GM15510 (cell line): ENCODE results near the gene E4F1.

Source experiments
- POLR2A ChIP-seq: IDR thresholded peaks from 3 replicates; pipeline ENCODE4 v1.6.1; 2011; ENCODE audit warnings: borderline replicate concordance; ENCODE audit not compliant: insufficient read length; ENCODE audit errors: extremely low read depth

E4F1 gene

DNA sequence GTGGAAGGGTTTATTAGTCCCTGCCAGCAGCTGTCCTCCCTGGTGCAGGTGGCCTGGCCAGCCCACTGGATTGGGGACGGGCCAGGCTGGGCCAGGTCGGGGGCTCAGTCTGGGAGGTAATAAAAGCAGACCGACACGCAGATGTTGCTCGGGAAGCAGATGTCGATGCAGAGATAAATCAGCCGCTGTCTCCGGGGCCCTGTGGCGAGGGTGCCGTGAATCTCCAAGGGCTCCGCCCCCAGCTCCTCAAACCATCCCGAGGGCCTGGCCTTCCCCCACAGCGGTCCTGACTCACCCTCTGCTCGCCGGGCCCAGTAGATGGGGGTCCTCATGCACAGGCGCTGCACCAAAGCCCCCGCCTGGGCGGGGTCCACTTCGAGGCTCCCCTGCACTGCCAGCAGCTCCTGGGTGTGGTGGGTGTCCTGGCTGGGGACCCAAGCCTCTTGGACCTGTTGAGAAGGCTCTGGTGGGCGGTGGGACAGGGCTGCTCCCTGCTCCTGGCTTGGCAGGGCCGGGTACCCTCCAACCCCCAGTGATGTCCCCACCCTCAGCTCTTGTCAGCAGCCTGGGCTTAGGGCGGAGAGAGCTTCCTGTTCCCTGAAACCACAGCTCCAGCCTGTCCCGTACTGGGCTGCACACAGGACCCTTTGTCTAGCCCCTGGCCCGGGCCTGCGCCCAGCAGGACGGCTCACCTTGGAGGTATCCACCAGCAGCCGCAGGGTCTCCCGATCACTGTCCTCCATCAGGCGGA lies 14.0 kb upstream of the E4F1 start:
- TF ChIP-seq POLR2A = no peak

DNA sequence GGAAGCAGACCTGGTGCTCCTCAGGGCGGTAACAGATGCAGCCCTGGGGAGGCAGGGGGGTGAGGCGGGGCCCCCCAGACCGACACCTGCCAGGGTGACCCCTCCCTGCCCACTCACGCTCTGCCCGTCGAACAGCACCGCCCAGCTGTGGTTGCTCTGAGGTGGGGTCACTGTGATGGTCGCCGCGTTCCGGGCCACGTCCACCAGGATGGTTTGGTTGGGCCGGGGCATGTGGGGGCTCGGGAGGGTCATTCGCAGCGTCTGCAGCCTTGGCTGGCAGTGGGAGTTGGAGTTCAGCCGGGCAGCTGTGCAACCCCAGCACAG lies 13.4 kb upstream of the E4F1 start:
- TF ChIP-seq POLR2A = no peak

DNA sequence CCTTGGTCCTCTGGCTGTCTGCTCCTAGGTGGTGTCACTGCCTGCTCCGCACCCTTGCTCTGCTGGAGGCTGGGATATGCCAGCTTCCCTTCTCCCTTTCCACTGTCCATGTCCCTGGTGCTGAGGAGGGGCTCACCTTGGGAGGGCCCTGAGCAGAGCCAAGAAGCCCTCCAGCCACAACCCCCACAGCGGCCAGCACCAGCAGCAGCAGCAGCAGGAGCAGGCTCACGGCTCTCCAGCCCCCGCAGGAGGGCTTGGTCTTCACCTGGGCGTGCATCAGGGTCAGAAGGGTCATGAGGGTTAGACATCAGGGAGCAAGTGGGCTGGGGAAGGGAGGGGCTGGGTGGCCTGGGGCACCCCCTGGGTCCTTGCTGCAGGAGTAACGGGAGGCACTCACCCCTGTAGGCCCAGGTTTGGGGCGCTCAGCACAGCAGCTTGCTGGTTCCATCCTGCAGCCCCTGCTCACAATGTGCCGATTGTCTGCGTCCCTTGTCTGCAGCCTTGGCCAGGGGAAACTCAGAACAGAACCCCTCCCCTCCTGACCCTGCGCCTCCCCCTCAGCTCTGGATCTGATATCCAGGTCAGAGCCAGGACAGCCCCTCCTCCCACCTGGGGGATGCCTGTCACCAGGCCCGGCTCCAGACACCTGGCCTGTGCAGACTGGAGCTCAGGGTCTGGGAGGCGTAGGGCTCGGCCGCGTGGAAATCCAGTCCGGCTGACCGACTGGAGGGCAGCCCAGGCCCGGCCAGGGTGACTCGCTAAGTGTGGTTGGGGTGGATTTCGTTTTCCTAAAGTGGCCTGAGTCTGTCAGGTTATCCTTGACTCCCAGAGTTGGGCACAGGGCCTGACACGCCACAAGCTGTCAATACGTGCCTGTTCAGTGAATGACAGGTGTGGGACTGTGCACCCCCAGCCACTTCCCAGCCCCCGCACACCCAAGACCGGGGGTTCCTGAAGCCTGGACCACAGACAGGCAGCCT lies 12.7 kb upstream of the E4F1 start, which contains the start of gene BRICD5:
TSS of gene BRICD5 (minus strand) at position 478 of the 980 bp plus-strand sequence. CDS start at position 448, 30 bp downstream.
- TF ChIP-seq POLR2A = no peak

DNA sequence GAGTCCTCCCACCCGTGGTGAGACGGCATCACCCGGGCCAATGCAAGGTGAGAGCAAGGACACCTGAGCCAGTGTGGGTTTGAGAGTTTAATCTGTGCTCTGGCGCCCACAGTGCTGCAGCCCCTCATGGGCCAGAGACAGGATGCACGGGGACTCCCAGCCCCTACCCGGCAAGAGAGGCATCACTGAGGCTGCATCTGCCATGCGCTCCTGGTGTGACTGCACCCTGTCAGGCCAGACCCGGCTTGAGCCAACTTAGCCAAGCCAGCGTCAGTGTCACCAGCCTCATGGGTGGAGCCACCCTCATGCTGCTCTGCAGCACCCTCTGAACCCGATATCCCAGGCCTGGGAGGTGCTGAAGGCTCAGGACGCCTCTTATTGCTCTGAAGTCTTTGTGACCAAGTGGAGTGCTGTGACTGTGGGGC lies 11.5 kb upstream of the E4F1 start:
- no peak for TF ChIP-seq POLR2A

DNA sequence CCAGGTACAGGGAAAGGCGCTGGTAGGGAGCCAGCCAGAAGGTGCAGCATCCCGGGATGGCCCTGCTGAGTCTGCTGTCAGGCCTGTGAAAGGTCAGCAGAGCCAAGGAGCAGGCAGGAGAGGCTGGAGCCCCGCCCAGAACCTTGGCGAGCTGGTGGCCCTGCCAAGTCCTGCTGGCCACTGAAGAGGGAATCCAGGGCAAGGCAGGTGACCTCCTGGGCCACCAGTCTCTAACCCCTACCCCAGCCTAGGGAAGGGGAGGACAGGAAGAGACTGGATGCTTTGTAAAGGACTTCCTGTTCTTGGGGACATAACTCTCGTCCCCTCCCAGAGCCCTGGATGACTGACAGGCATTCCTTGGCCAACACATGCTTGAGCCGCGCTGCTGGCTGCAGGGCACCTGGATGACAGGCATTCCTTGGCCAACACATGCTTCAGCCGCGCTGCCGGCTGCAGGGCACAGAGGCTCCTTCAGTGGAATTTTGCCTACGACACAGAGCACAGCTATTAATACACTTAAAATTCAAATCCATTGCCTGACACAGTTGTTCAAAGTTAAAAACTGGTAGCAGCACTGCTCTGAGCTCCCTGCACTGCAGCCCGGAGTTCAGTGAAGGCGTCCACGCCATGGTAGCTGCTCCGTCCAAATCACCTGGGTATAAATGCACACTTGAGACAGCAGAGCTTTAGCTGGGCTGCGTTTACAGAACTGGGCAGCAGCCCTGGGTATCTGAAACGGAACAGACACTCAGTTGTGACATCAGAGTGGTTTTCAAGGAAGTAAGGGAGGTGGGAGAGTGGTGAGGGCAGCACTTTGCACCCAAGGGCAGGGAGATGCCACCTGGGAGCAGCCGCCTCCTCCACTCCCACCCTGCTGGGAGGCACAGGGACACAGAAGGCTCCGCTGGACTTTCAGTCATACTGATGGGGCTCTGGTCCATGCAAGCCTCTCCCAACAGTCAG lies 10.7 kb upstream of the E4F1 start:
- no peak for TF ChIP-seq POLR2A

DNA sequence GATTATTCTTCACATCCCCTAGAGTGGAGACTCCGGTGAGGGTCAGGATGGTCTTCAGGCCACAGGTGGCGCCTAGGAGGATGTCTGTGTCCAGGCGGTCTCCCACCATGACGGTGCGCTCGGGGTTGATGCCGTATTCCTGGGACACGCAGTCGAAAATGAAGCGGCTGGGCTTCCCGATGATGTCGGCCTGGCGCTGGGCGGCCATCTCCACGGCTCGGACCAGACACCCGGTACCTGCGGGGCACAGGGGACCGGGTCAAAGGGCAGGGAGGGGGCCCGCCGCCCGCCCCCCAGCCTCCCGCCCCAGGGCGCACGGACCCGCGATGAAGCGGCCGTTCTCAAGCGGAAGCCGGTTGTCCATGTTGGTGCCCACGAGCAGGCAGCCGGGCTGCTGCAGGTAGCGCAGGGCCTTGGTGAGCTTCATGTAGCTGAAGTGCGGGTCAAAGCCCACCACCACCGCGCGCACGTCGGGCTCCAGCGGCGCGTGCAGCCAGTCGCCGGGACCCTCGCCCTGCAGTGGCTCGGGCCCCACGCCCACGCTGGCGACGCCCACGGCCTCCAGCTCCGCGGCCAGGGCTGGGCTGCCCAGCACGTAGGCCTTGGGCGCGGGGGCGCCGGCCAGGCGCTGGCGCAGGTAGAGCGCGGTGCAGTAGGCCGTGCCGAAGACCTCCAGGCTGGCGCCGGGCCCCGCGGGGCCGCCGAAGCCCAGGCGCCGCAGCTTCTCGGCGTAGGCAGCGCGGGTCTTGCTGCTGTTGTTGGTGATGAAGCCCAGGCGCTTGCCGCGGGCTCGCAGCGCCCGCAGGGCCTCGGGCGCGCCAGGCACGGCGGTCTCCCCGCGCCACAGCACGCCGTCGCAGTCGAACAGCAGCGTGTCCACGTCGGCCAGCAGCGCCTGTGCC lies 9.3 kb upstream of the E4F1 start:
- TF ChIP-seq POLR2A = no peak

DNA sequence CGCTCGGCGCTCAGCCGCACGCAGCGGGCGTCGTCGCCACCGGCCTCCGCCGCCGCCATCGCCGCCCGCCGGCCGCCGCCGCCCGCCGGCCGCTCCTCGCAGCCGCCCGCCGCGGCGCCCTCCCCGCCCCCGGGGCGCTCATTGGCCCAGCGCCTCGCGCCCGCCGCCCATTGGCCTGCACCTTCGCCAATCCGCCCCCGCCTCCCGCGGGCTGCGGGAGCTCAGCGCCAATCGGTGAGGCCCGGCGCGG lies 8.7 kb upstream of the E4F1 start, which contains the start of gene PGP:
TSS of gene PGP (minus strand) at position 122 of the 250 bp plus-strand sequence. CDS start at position 59, 63 bp downstream.
- no peak for TF ChIP-seq POLR2A

DNA sequence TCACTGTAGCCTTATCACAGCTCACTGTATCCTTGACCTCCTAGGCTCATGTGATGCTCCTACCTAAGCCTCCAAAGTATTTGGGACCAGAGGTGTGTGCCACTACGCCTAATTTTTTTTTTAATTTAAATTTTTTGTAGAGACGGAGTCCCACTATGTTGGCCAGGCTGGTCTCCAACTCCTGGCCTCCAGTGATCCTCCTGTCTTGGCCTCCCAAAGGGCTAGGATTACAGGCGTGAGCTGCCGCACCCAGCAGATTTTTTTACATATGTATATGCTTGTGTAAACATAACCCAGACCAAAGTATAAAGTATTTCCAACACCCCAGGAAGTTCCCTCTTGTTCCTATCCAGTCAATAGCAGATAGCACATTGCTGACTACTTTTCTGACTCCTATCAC lies 7.1 kb upstream of the E4F1 start:
- no peak for TF ChIP-seq POLR2A

DNA sequence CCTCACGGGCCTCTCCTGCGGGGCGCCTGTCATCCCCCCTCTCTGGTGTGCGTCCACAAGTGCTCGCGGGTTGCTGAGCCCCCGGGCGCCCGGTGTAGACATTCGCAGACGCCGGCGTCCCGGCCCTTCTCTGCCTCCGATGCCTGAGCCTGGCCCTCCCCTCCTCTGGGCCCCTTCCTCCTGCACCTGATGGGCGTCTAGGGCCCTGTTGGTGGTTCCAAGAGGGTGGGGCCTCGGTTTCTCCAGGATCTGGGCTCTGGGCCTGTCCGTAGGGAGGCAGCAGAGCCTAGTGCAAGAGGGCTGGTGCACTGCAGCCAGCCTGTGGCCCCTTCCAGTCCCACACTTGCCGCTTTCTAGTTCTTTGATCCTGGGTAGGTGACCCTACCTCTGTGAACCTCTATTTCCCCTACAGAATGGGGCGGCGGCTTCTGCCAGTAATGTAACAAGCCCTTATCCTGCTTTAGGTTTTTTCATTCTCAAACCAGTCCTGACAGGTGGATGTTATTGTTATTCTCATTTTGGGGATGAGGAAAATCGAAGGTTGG lies 623 bp downstream of the E4F1 start:
- TF ChIP-seq POLR2A = no peak

DNA sequence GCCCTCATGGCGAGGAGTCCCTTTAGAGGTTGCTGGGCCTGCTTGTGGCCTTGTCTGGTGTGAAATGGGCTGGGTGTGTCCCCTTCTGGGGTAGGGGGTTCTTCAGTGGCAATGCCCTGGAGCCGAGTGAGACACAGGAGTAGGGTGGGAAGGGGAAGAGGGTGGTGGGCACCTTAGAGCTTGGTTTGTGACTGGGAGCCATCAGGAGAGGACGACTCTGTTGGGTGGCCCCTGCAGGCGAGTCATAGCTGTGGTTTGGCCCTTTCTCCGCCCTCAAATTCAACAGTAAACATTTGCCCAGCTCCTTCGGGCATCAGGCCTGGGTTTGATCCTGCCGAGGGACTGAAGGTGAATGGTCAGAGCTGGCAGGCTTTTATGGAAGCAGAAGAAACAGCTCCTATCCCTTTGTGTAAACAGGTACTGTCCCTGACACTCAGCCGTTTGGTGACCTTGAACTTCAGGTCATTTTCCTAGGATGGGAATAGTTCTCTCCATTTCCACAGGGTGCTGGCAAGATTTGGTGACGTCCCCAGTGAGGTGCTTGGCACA lies 2.9 kb downstream of the E4F1 start:
- TF ChIP-seq POLR2A = no peak

DNA sequence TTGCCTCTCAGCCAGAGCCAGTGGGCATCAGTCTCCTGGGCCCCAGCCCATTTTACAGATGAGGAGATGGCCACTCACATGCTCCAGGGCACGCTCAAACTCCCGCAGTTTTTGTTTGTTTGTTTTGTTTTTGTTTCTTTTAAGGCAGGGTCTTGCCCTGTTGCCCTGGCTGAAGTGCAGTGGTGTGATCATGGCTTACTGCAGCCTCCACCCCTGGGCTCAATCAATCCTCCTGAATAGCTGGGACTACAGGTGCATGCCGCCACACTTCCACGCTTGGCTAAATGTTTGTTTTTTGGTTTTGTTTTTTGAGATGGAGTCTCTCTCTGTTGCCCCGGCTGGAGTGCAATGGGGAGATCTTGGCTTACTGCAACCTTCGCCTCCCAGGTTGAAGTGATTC lies 3.5 kb downstream of the E4F1 start:
- TF ChIP-seq POLR2A = no peak

DNA sequence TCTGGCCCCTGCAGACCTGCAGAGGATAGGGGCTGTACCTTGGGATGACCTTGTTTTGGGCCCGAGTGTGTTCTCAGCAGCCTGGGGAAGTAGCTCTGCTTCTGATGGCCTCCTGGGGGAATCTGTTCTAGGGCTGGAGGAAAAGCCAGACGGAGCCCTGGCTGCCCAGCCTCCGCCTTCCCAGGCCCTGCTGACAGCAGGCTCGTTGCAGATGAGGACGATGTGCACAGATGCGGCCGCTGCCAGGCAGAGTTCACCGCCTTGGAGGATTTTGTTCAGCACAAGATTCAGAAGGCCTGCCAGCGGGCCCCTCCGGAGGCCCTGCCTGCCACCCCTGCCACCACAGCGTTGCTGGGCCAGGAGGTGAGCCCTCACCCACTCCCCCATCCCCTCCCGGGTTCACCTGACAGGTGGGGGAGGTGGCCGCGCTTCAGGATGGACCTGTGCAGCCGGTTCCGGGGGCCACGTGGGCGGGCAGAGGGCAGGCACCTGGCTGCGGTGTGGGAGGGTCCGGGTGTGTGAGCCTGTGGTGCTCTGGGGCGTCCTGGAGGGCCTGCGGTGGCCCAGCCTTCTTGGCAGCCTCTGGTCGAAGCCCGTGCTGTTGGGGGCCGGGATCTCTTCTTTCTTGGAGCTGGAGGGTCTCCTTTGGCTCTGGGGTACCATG lies 4.9 kb downstream of the E4F1 start:
- TF ChIP-seq POLR2A = no peak

DNA sequence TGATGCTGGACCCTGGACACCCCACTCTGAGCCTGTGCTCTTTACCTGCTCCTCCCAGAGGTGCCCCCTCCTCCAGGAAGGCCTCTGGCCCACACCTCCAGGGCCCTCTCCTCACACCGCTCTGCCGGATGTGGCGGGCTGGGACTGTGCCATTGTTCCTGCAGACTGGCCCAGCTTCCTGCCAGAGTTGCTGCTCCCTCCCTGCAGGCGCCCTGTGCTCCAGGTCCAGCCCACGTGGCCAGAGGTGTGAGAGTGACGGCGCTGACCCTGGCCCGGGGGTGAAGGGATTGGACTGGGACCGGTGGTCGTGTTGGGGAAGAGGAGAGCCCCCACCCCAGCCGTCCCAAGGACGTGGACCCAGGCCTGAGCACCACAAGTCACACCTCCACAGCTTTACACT lies 5.7 kb downstream of the E4F1 start:
- TF ChIP-seq POLR2A = no peak
